ENCODE results near the gene PPP2R1B.
"Not testable (repeated sequence)": the region's sequence is repeated elsewhere in the genome, so short reads cannot be mapped to it uniquely, and the experiment has no call there.

Gene PPP2R1B

GRCh38 chr11:111782109-111782741 is 16.0 kb upstream of the PPP2R1B start:
- no peak for DNase-seq (ENCODE audit: low spot score)

- no peak for DNase-seq (ENCODE audit: low spot score)
These were observed 12.9 kb upstream of the PPP2R1B start for GRCh38 chr11:111779118-111779517.

GRCh38 chr11:111778047-111778558 is 11.9 kb upstream of the PPP2R1B start:
- DNase-seq (ENCODE audit: low spot score) = no peak

- DNase-seq (ENCODE audit: low spot score) = no peak
These were observed 11.2 kb upstream of the PPP2R1B start for GRCh38 chr11:111777094-111778046.

- no peak for DNase-seq (ENCODE audit: low spot score)
These were observed 10.4 kb upstream of the PPP2R1B start for GRCh38 chr11:111776398-111777093.

GRCh38 chr11:111774955-111775710 is 8.9 kb upstream of the PPP2R1B start:
- no peak for DNase-seq (ENCODE audit: low spot score)

GRCh38 chr11:111772535-111772934 is 6.3 kb upstream of the PPP2R1B start:
- no peak for DNase-seq (ENCODE audit: low spot score)

GRCh38 chr11:111771205-111771604 is 5.0 kb upstream of the PPP2R1B start:
- not testable (repeated sequence) for DNase-seq (ENCODE audit: low spot score)

- no peak for DNase-seq (ENCODE audit: low spot score)
These were observed 4.5 kb upstream of the PPP2R1B start for GRCh38 chr11:111770581-111771134.

- no peak for DNase-seq (ENCODE audit: low spot score)
These were observed 599 bp upstream of the PPP2R1B start for GRCh38 chr11:111766834-111767142.

GRCh38 chr11:111765320-111765983 is 737 bp downstream of the PPP2R1B start:
- no peak for DNase-seq (ENCODE audit: low spot score)

GRCh38 chr11:111764621-111765020 is 1.6 kb downstream of the PPP2R1B start:
- DNase-seq (ENCODE audit: low spot score) = no peak

GRCh38 chr11:111762981-111763643 is 3.1 kb downstream of the PPP2R1B start:
- no peak for DNase-seq (ENCODE audit: low spot score)

GRCh38 chr11:111762526-111762925 is 3.7 kb downstream of the PPP2R1B start:
- no peak for DNase-seq (ENCODE audit: low spot score)

GRCh38 chr11:111761036-111761435 is 5.2 kb downstream of the PPP2R1B start:
- no peak for DNase-seq (ENCODE audit: low spot score)

GRCh38 chr11:111759778-111760407 is 6.3 kb downstream of the PPP2R1B start:
- no peak for DNase-seq (ENCODE audit: low spot score)

- DNase-seq (ENCODE audit: low spot score) = no peak
These were observed 6.8 kb downstream of the PPP2R1B start for GRCh38 chr11:111759376-111759775.

- DNase-seq (ENCODE audit: low spot score) = no peak
These were observed 10.1 kb downstream of the PPP2R1B start for GRCh38 chr11:111756097-111756496.

- DNase-seq (ENCODE audit: low spot score) = no peak
These were observed 16.5 kb downstream of the PPP2R1B start for GRCh38 chr11:111749646-111750045.

Measured in ecto neural progenitor cell (in vitro differentiated cells).